ENCODE results near the gene SYT7. TPM values are rescaled to one million over a fixed set of nuclear protein-coding genes. Genes with fewer than 3 reads are reported as not detected.
"Not testable (repeated sequence)": the region's sequence is repeated elsewhere in the genome, so short reads cannot be mapped to it uniquely, and the experiment has no call there.

Gene SYT7
- total and polyA plus RNA-seq, 2 experiments from 2014 or later = 0.40 to 1.9 TPM

DNA sequence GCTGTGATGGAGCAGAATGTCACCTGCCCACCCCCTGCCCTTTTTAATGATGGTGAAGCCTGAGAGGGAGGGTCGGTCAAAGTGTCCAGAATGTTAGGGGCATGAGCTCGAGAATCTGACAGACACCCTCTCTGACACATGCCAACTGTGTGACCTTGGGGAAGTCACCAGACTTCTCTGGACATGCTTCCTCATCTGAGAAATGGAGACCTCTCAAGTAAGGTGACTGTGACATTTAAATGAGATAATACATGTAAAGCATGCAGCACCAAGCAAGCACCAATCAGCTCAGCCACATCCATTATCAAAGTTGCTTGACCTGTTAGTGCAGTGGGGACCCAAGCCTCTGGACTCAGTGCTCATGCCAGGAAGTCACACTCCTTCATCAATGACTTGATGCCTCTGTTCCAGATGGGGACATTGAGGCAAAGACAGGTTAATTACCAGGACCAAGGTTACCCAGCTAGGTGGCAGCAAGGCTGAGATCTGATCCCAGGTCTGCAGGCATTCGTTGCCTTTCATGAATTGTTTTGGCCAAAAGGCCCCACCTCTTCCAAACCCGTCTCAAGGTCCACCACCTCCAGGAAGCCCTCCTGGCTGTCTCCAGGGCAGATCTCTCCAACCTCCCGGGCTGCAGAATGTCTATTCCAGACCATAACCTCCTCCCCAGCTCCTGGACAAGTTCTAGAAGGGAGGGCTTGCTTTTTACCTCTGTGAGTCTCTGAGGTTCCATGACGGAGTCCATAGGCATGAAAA lies 38.8 kb upstream of the SYT7 start:
- H3K4me1 ChIP-seq (ENCODE audit: insufficient read depth) = peaks cover 26% of the 10 kb centered on the region
- H3K4me2 ChIP-seq (ENCODE audit: unreplicated experiment) = no peak overlapping the region
- H3K79me2 ChIP-seq (ENCODE audit: insufficient read depth) = no peaks in the 10 kb centered on the region

DNA sequence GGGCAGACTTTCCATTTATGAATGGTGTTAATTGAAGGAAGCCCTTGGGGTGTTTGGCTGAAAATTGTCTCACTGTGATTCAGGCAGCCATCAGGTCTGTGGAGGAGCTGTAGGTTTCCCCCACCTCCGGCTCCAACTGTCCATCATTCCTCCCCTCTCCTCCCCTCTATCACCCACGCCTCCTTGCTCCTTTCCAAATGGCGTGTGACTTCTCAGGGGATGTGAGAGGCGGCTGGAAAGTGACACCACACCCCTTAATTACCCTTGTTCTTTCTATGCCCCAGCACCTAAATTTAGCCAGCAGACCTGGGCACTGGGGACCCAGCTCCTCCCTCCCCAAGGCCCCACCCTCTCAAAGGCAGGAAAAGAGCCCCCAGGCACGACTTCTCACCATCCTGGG lies 38.1 kb upstream of the SYT7 start:
- no peaks in the 10 kb centered on the region for H3K36me3 ChIP-seq (ENCODE audit: low read depth)
- H3K9ac ChIP-seq = no peak overlapping the region
- H3K4me2 ChIP-seq (ENCODE audit: unreplicated experiment) = no peak overlapping the region
- no peaks in the 10 kb centered on the region for H3K9me2 ChIP-seq (ENCODE audit: insufficient read depth)
- H3K9me3 ChIP-seq (ENCODE audit: low read depth) = no peaks in the 10 kb centered on the region
- H3K4me3 ChIP-seq = no peak overlapping the region
- H3K4me1 ChIP-seq (ENCODE audit: insufficient read depth) = peaks cover 26% of the 10 kb centered on the region
- peaks cover 13% of the 10 kb centered on the region for H3F3A ChIP-seq (ENCODE audit: insufficient read depth)
- TF ChIP-seq EZH2 (IDR thresholded peaks at IDR 0.05; ENCODE audit: insufficient read depth, poor library complexity, severe bottlenecking) = no peak
- TF ChIP-seq EZH2phosphoT487 (IDR thresholded peaks at IDR 0.05; ENCODE audit: insufficient read depth, low read depth) = no peak
- H3K27ac ChIP-seq = no peak overlapping the region
- no peak for DNase-seq
- H3K27me3 ChIP-seq (replicated peaks; ENCODE audit: insufficient read depth) = no peaks in the 10 kb centered on the region
- H2AFZ ChIP-seq = no peak overlapping the region
- no peaks in the 10 kb centered on the region for H3K79me2 ChIP-seq (ENCODE audit: insufficient read depth)
- WGBS, 2 experiments (ENCODE audit: low coverage in 1 of 2, low lambda C conversion rate in 2 of 2, missing lambda C conversion rate in 2 of 2) = 55 to 65% methylated on average over 5 of the region's 5 CpGs
- in situ Hi-C loops (cut with MboI) = no loop called here
- no peaks in the 10 kb centered on the region for H4K20me1 ChIP-seq (ENCODE audit: insufficient read depth)

More for the DNA sequence above, 38.8 kb upstream of the SYT7 start:
- Histone ChIP-seq H3F3A (ENCODE audit: insufficient read depth) (peaks cover 13% of the 10 kb centered on the region), H3K4me3 (no peak overlapping the region), H3K9ac (no peak overlapping the region), H3K9me2 (ENCODE audit: insufficient read depth) (no peaks in the 10 kb centered on the region), H3K36me3 (ENCODE audit: low read depth) (no peaks in the 10 kb centered on the region), H3K9me3 (ENCODE audit: low read depth) (no peaks in the 10 kb centered on the region), H4K20me1 (ENCODE audit: insufficient read depth) (no peaks in the 10 kb centered on the region), H3K27me3 (replicated peaks; ENCODE audit: insufficient read depth) (no peaks in the 10 kb centered on the region), H2AFZ (no peak overlapping the region), H3K27ac (no peak overlapping the region)
- WGBS, 2 experiments (ENCODE audit: low coverage in 1 of 2, low lambda C conversion rate in 2 of 2, missing lambda C conversion rate in 2 of 2) = 65 to 70% methylated on average over 6 of the region's 6 CpGs
- TF ChIP-seq EZH2phosphoT487 (IDR thresholded peaks at IDR 0.05; ENCODE audit: insufficient read depth, low read depth) (no peak), EZH2 (IDR thresholded peaks at IDR 0.05; ENCODE audit: insufficient read depth, poor library complexity, severe bottlenecking) (no peak)
- no peak for DNase-seq
- in situ Hi-C loops (cut with MboI) = no loop called here

DNA sequence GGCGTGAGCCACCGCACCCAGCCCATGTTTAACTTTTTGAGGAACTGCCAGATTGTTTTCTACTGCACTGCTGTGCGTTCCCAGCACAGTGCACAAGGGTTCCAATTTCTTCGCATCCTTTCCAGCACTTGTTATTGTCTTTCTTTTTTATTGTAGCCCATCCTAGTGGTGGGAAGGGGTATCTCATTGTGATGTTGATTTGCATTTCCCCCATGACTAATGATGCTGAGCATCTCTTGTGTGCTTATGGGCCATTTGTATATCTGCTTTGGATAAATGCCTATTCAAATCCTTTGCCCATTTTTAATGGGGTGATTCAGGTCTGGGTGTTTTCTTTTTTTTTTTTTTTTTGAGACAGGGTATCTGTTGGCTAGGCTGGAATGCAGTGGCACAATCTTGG lies 36.6 kb upstream of the SYT7 start:
- Histone ChIP-seq H3K9ac (no peak overlapping the region), H3K79me2 (ENCODE audit: insufficient read depth) (no peaks in the 10 kb centered on the region), H3K4me2 (ENCODE audit: unreplicated experiment) (no peak overlapping the region), H3K27ac (no peak overlapping the region), H3K9me3 (ENCODE audit: low read depth) (no peaks in the 10 kb centered on the region), H3K4me1 (ENCODE audit: insufficient read depth) (peaks cover 26% of the 10 kb centered on the region), H3K27me3 (replicated peaks; ENCODE audit: insufficient read depth) (no peaks in the 10 kb centered on the region), H3K9me2 (ENCODE audit: insufficient read depth) (no peaks in the 10 kb centered on the region), H3K4me3 (no peak overlapping the region), H2AFZ (no peak overlapping the region), H4K20me1 (ENCODE audit: insufficient read depth) (no peaks in the 10 kb centered on the region), H3F3A (ENCODE audit: insufficient read depth) (peaks cover 13% of the 10 kb centered on the region), H3K36me3 (ENCODE audit: low read depth) (no peaks in the 10 kb centered on the region)
- peak; percentile 51 for DNase-seq
- in situ Hi-C loops (cut with MboI) = no loop called here
- TF ChIP-seq EZH2phosphoT487 (IDR thresholded peaks at IDR 0.05; ENCODE audit: insufficient read depth, low read depth) = no peak
- TF ChIP-seq EZH2 (IDR thresholded peaks at IDR 0.05; ENCODE audit: insufficient read depth, poor library complexity, severe bottlenecking) = no peak
- 85 to 86% methylated on average over 4 of the region's 4 CpGs for WGBS, 2 experiments (ENCODE audit: low coverage in 1 of 2, low lambda C conversion rate in 2 of 2, missing lambda C conversion rate in 2 of 2)

DNA sequence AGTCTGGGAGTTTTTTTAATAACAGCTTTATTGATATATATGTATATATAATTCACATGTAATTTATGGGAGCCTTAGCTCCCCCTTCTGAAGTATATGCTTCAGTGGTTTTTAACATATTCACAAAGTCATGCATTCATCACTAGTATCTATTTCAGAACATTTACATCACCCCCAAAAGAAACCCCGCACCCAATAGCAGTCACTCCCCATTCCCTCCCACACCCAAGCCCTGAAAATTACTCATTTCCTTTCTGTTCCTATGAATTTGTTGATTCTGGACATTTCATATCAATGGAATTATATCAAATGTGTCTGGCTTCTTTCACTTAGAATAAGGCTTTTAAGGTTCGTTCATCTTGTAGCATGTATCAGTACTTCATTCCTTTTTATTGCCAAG lies 35.6 kb upstream of the SYT7 start:
- H4K20me1 ChIP-seq (ENCODE audit: insufficient read depth) = no peaks in the 10 kb centered on the region
- H3K27ac ChIP-seq = peak overlapping the region; percentile 46
- H3K36me3 ChIP-seq (ENCODE audit: low read depth) = no peaks in the 10 kb centered on the region
- H3K4me3 ChIP-seq = no peak overlapping the region
- no peaks in the 10 kb centered on the region for H3K27me3 ChIP-seq (replicated peaks; ENCODE audit: insufficient read depth)
- H3K4me2 ChIP-seq (ENCODE audit: unreplicated experiment) = peak overlapping the region; percentile 55
- no peaks in the 10 kb centered on the region for H3K79me2 ChIP-seq (ENCODE audit: insufficient read depth)
- H3K4me1 ChIP-seq (ENCODE audit: insufficient read depth) = peaks cover 26% of the 10 kb centered on the region
- in situ Hi-C loops (cut with MboI) = no loop called here
- DNase-seq = peak; percentile 79
- WGBS, 2 experiments (ENCODE audit: low coverage in 1 of 2, low lambda C conversion rate in 2 of 2, missing lambda C conversion rate in 2 of 2) = 17 to 21% methylated on average over 2 of the region's 2 CpGs
- peak overlapping the region; percentile 42; the same call in 1 of the 2 replicates for H3K9ac ChIP-seq
- H3F3A ChIP-seq (ENCODE audit: insufficient read depth) = peaks cover 13% of the 10 kb centered on the region
- TF ChIP-seq EZH2phosphoT487 (IDR thresholded peaks at IDR 0.05; ENCODE audit: insufficient read depth, low read depth) (no peak), EZH2 (IDR thresholded peaks at IDR 0.05; ENCODE audit: insufficient read depth, poor library complexity, severe bottlenecking) (no peak)
- no peaks in the 10 kb centered on the region for H3K9me3 ChIP-seq (ENCODE audit: low read depth)
- H3K9me2 ChIP-seq (ENCODE audit: insufficient read depth) = no peaks in the 10 kb centered on the region
- no peak overlapping the region for H2AFZ ChIP-seq

DNA sequence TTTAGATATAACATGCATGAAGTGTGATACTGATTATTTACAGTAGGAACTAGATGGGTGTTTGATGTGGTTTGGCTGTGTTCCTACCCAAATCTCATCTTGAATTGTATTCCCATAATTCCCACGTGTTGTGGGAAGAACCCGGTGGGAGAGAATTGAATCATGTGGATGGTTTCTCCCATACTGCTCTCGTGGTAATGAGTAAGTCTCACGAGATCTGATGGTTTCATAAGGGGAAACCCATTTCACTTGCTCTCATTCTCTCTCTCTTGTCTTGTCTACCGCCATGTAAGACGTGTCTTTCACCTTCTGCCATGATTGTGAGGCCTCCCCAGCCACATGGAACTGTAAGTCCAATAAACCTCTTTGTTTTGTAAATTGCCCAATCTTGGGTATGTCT lies 33.9 kb upstream of the SYT7 start:
- H3F3A ChIP-seq (ENCODE audit: insufficient read depth) = peaks cover 13% of the 10 kb centered on the region
- H3K4me3 ChIP-seq; H2AFZ ChIP-seq; H3K79me2 ChIP-seq (ENCODE audit: insufficient read depth); H3K36me3 ChIP-seq (ENCODE audit: low read depth); H3K9me3 ChIP-seq (ENCODE audit: low read depth); H3K9ac ChIP-seq; H3K9me2 ChIP-seq (ENCODE audit: insufficient read depth); H3K4me2 ChIP-seq (ENCODE audit: unreplicated experiment); H4K20me1 ChIP-seq (ENCODE audit: insufficient read depth); H3K27ac ChIP-seq; H3K27me3 ChIP-seq (replicated peaks; ENCODE audit: insufficient read depth); in situ Hi-C loops (cut with MboI): not testable (repeated sequence)
- peaks cover 26% of the 10 kb centered on the region for H3K4me1 ChIP-seq (ENCODE audit: insufficient read depth)
- WGBS, 2 experiments (ENCODE audit: low coverage in 1 of 2, low lambda C conversion rate in 2 of 2, missing lambda C conversion rate in 2 of 2) = 38 to 39% methylated on average over 6 of the region's 6 CpGs
- DNase-seq = peak; percentile 51
